ENCODE results near the gene FFAR2. TPM values are rescaled to one million over a fixed set of nuclear protein-coding genes. Genes with fewer than 3 reads are reported as not detected.

Gene FFAR2
- total RNA-seq, 1 donor from 2014 or later: not detected

DNA sequence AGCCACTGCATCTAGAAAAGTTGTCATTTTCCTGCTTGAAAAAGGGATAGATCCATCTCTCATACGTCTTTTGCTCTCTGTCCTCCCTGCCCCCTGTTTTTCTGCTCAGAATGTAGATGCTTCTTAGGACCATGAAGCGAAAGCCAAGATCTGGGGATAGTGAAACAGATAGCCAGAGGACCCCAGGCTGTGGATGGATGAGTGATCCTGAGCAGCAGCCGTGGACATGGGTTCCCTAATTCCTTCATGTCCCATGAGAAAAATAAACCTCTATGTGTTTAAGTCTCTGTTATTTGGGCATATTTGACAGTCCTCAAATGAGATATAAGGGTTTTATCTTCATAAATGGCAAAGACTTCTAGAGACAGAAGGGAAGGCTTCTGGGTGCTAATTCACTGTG lies 12.2 kb upstream of the FFAR2 start:
- Histone ChIP-seq H3K27me3 (no peaks in the 10 kb centered on the region), H3K27ac (no peak overlapping the region), H3K36me3 (no peaks in the 10 kb centered on the region), H3K4me3 (no peak overlapping the region), H3K9me3 (peaks cover 0 to 2% of the 10 kb centered on the region in 2 donors), H3K4me1 (peaks cover 0 to 4% of the 10 kb centered on the region in 2 donors)
- TF ChIP-seq, protein P1, sequence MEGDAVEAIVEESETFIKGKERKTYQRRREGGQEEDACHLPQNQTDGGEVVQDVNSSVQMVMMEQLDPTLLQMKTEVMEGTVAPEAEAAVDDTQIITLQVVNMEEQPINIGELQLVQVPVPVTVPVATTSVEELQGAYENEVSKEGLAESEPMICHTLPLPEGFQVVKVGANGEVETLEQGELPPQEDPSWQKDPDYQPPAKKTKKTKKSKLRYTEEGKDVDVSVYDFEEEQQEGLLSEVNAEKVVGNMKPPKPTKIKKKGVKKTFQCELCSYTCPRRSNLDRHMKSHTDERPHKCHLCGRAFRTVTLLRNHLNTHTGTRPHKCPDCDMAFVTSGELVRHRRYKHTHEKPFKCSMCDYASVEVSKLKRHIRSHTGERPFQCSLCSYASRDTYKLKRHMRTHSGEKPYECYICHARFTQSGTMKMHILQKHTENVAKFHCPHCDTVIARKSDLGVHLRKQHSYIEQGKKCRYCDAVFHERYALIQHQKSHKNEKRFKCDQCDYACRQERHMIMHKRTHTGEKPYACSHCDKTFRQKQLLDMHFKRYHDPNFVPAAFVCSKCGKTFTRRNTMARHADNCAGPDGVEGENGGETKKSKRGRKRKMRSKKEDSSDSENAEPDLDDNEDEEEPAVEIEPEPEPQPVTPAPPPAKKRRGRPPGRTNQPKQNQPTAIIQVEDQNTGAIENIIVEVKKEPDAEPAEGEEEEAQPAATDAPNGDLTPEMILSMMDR (IDR thresholded peaks at IDR 0.05): no peak
- DNase-seq (ENCODE audit: low spot score in 2 of 2): no peak
- intact Hi-C loops (cut with DNase I): no loop called here

DNA sequence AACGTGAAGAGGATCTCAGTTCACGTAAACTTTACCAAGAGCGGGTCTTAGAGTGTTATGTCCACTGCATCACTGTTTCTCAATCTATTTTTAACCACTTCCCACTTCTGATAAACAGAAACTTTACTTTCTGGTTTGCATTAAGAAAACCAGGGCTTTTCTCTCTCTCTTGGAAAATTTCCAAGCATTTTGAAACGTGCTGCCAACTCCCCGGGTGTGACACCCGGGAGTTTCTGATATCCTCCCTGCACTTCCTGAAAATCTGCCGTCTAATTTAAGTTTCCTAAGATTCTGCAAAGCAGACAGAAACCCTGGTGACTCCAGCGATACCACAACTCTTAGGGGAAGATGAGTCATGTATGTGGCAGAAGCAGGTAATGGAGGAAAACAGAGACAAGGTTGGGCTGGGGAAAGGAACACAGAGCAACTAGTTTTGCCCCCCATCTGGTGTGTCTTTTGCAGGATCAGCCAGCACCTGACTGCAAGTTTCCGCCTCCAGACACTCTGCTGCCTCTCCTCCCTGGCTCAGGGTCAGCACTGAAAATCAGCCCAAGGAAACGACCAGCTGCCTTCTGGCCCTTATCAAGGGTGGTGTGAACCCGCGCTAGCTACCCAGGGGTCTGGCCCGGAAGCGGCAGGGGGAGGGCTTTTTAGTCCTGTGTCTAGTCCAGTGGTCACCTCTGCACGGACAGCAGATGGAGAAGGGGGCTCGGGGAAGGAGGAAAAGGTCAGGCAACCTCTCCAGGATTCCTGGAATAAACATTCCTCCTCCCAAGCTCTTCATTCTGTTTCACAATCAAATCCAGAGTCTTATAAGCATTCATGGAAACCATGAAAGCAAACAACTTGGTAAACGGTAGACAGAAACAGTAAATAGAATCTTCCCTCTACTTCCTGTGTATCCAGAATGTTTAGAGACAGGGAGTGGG lies 11.3 kb upstream of the FFAR2 start:
- H3K27me3 ChIP-seq: no peaks in the 10 kb centered on the region
- peaks cover 0 to 4% of the 10 kb centered on the region in 2 donors for H3K4me1 ChIP-seq
- intact Hi-C loops (cut with DNase I): no loop called here
- TF ChIP-seq, protein P1 (IDR thresholded peaks at IDR 0.05): no peak
- no peak for DNase-seq (ENCODE audit: low spot score in 2 of 2)
- H3K9me3 ChIP-seq: no peaks in the 10 kb centered on the region
- no peaks in the 10 kb centered on the region for H3K36me3 ChIP-seq
- no peak overlapping the region for H3K4me3 ChIP-seq
- H3K27ac ChIP-seq: no peak overlapping the region

DNA sequence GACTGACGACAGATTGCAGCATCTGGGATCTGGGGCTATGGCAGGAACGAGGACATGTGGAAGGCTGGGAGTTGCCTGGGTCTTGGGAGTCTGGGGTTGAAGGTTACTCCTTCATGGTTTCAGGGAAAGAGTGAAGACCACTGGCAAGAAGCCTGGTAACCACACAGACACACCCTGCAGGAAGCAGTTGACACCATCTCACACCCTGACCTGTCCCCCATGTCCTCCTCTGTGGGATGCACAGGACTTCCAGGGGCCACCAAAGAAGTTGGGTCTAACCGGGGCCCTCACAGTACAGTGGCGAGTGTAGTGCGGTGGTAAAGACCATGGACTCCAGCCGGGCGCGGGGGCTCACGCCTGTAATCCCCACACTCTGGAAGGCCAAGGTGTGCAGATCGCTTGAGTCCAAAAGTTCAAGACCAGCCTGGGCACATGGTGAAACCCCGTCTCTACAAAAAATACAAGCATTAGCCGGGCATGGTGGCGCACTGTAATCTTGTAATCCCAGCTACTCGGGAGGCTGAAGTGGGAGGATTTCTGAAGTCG lies 10.6 kb upstream of the FFAR2 start:
- no peak overlapping the region for H3K4me3 ChIP-seq
- intact Hi-C loops (cut with DNase I): no loop called here
- TF ChIP-seq, protein P1 (IDR thresholded peaks at IDR 0.05): no peak
- no peaks in the 10 kb centered on the region for H3K36me3 ChIP-seq
- H3K27me3 ChIP-seq: no peaks in the 10 kb centered on the region
- no peak overlapping the region for H3K27ac ChIP-seq
- no peaks in the 10 kb centered on the region for H3K9me3 ChIP-seq
- H3K4me1 ChIP-seq: peaks cover 0 to 4% of the 10 kb centered on the region in 2 donors
- DNase-seq (ENCODE audit: low spot score in 2 of 2): no peak

DNA sequence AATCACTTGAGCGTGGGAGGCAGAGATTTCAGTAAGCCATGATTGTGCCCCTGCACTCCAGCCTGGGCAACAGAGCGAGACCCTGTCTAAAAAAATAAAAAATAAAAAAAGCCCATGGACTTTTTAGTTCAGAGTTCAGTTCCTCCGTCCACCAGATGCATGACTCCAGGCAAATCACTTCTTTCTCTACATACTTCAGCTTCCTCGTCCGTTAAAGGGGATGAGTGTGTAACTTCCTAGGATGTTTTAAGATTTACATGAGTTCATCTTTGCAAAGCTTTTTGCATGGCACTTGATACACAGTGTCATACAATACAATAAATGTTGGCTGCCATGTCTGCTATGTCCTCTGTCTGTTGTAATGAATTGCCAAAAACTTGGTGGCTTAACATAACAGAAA lies 10.0 kb upstream of the FFAR2 start:
- H3K27me3 ChIP-seq: no peaks in the 10 kb centered on the region

DNA sequence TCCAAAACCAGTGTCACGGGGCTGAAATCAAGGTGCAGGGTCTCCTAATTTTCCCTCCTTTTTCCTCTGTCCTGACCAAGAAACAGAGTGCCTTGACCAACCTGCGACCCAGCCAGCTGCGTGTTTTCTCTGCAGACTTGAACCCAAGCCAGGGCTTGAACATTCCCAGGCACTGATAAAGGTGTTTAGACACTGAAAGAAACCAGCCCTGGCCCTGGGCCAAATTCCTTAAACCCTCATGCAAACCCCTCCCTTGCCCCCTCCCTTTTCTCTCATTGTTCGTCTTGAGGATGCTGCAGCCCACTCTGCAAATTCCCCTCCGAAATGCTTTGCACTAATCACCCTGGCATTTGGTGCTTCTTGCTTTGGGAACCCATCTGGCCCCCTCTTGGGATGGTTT lies 9.5 kb upstream of the FFAR2 start:
- no peaks in the 10 kb centered on the region for H3K27me3 ChIP-seq
- intact Hi-C loops (cut with DNase I): no loop called here
- DNase-seq (ENCODE audit: low spot score in 2 of 2): no peak
- H3K27ac ChIP-seq: no peak overlapping the region
- no peaks in the 10 kb centered on the region for H3K36me3 ChIP-seq
- H3K4me1 ChIP-seq: peaks cover 0 to 4% of the 10 kb centered on the region in 2 donors
- H3K9me3 ChIP-seq: no peaks in the 10 kb centered on the region
- no peak overlapping the region for H3K4me3 ChIP-seq
- TF ChIP-seq, protein P1 (IDR thresholded peaks at IDR 0.05): no peak

More for the DNA sequence above, 10.0 kb upstream of the FFAR2 start:
- Histone ChIP-seq H3K4me1 (peaks cover 0 to 4% of the 10 kb centered on the region in 2 donors), H3K27ac (no peak overlapping the region), H3K9me3 (no peaks in the 10 kb centered on the region), H3K36me3 (no peaks in the 10 kb centered on the region), H3K4me3 (no peak overlapping the region)
- no peak for DNase-seq (ENCODE audit: low spot score in 2 of 2)
- intact Hi-C loops (cut with DNase I): no loop called here
- TF ChIP-seq, protein P1 (IDR thresholded peaks at IDR 0.05): no peak

Measured in ascending aorta (tissue), 2 donors.